Germinal center (tissue), 1 donor: ENCODE measurements around the gene CC2D2A.
A peak's percentile ranks its signal among the peaks of the same experiment; 100 is the strongest.

Experiments
- DNase-seq: peaks from one replicate; pipeline ENCODE4 v3.0.0; 2012; ENCODE audit warnings: mixed read lengths, low spot score

The CC2D2A gene

DNA sequence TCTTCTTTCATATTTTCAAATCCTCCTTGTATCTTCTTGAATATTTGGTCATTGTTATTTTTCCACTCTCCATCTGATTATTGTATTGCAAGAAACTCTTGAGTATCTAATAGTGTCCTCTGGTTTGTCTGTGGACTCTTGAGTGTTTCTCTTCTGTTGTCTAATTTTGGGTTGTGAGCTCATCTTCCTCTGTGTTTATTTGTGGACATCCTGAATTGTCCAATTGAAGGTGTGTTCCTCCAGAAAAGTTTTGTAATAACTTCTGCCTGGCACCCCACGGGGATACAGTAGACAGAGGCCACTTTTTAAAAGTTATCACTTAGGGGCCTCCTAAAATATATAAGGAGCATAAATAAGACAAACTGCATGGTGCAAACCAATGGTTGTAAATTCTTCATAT, 3.1 kb upstream of the CC2D2A start:
- no peak for DNase-seq

DNA sequence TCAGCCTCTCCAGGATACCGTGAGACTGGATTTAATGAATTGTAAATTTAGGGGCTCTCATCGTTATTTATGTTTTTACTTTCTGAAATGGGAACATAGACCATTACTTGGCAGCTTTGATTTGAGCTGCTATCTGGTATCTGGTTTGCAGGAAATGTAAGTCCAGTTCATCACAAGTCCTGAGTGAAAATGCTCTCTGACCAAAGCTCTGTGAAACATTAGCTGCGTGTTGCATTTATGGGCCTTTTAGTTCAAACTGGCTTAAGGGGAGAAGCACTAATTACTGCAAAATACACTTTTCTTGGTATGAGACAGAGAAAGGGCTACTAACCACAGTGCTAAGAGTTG, 420 bp downstream of the CC2D2A start:
- DNase-seq, result no peak

DNA sequence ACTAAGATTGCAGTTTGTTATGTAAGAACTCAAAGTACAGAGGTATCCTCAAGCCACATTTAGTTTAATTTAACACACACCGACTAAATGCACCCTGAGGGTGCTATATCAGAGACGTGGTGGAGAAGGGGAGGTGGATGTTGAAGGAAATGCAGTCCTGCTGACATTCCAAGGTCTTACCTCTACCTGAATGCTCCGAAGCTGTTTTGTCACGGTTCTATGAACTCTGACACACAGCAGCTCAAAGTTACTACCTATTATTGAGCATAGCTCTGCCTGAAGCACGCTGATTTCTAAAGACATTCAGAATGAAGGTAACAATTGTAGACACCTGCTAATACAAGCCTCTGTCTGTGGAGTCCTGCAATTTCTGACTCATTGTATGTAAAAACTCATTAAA, 6.7 kb downstream of the CC2D2A start:
- DNase-seq, result no peak

DNA sequence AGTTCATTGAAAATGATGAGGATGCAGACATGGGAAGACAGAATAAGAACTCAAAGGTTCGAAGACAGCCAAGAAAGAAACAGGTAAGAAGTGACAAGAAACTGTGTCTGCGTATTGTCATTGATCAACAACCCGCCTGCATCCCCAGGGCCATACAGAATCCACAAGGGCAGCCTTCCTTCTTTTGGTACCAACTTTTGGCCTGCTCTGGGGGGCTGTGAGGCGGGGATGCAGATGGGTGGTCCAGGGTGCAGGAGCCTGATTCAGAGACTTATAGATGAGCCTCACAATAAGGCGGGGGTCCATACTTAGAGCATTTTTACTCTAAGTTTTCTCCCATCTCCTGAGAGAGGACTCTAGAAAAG, 9.0 kb downstream of the CC2D2A start:
- DNase-seq, result no peak

DNA sequence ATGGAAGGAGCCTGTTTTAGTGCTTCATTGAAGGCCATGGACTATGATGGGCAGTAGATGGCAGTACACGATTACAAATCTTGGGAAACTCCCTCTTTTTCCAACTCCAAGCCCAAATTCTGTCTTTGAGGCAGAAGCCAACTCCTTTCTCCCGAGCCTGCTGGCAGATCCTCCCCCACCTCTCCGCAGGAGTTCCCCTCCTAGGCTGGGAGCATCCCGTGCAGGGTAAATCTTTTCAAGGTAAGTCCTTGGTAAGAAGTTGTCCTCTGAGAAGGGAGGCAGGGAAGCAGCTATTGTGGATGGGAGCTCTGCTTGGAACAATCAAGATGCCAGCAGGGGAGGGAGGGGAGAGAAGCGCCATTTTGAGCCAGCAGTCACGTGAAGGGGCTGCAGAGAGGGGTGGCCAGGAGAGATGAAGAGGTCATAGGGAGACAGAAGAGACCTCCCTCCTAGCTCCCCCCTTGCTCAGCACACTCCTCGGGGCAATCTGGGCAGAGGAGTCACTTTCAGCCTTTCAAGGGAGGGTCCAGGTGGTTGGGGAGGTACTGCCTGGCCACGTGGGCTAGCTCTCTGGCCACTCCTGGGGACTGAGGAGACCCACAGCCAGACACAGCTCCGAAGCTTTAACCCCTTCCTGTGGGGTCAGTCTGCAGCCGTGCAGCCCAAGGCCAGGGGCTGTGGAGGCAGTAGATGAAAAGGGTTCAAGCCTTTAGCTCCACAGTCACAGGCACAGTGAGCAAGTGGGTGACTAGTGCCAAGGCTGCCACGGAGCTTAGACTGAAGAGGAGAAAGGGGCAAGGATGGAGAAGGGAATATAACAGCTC, 9.6 kb downstream of the CC2D2A start:
- DNase-seq, result peak; percentile 14

DNA sequence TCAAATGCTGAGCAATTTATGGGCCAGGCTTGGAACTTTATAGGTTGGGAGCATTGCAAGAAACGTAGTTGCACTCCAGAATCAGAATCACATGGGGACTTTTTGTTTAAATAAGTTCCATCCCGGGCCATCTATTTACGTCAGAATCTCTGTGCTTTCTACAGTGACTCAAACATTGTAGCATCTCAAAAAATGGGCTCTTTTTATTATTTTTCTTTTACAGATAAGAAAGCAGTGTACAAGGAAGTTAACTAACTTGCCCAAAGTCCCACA, 10.2 kb downstream of the CC2D2A start:
- DNase-seq, result no peak

DNA sequence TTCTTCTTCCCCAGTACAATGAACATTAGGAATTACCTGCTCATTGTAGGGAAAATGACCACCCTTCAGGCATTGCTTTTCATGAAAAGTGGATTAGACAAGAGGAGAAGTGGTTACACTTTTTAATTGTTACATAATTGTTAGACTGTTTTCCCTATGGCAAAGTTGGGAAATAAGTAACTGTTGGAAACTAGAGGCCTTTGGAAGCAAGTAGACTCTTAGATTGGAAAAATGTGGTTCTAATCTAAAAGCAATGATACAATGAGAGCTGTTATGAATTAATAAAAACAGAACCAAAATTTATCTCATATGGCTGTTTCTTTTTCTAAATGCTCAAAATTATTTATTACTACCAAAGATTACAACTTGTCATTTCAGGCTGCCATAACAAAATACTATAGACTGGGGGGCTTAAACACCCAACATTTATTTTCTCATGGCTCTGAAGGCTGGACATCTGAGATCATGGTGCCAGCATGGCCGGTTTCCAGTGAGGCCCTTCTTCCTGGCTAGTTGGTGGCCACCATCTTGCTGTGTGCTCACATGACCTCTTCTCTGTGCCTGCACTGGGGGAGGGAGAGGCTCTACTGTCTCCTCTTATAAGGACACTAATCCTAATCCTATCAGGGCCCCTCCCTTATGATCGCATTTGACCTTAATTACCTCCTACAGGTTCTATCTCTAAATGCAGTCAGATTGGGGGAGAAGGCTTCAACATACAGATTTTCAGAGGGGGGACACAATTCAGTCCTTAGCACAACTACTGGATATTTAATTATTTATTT, 12.5 kb downstream of the CC2D2A start:
- no peak for DNase-seq

DNA sequence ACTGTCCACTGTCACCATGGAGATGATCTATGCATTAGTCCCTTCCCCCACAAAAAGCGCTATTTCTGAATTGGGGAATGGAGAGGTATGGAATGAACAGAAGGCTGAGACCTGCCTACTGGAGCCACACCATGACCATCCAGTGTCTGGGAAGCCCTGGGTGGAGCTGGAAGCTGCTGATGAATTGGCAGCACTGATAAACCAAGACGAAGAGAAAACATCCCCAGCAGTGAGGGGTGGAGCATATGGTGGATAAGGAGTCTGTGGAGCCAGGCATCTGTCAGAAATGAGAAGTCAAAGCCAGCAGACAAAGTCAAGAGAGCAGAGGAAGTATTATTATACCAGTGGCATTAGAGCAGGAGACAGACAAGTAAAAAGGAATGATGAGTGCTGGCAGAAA, 13.2 kb downstream of the CC2D2A start:
- DNase-seq, result no peak

DNA sequence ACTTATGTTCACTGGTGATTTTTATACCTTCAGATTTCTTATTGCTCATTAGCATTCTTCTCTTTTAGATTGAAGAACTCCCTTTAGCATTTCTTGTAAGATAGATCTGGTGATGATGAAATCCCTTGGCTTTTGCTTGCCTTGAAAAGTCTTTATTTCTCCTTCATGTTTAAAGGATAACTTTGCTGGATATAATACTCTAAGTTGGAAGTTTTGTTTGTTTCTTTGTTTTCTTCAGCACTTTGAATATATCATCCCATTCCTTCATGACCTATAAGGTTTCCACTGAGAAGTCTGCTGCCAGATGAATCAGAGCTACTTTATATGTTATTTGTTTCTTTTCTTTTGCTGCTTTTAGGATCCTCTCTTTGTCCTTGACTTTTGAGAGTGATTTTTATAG, 18.5 kb downstream of the CC2D2A start:
- no peak for DNase-seq

DNA sequence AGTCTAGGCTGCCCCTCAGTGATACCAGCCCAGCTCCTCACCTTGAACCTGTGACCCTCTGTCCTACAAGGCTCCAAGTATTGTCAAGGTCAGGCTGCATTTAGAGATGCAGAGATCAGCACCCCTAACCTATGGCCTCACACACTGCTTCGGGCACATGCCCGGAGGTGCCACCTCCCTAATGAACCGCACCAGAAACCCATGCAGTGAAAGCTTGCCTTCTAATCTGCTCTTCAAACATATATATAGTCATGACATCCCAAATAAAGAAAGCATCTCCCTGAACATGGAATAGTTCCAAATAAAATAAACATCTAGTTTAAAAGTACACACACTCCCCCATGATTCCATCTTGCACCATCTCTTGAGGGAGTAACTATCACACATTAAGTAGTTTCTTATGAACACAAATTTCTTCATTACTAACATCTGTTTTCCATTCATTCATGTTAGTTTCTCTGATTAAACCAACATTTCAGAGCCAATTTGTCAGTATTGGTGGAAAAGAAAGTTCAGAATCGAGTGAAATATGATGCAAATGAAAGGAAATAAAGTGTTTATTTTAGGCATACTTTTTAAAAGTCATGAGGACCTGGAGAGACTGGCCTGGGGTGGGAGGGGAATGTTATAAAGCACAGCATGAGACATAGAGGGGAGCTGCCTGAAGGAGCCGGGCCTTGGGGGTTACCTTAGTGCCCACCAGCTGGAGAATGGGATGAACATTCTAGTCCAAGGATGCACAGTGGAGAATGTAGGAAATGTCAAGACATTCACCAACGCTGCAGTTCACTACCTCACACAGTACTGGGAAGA, 19.2 kb downstream of the CC2D2A start:
- no peak for DNase-seq

DNA sequence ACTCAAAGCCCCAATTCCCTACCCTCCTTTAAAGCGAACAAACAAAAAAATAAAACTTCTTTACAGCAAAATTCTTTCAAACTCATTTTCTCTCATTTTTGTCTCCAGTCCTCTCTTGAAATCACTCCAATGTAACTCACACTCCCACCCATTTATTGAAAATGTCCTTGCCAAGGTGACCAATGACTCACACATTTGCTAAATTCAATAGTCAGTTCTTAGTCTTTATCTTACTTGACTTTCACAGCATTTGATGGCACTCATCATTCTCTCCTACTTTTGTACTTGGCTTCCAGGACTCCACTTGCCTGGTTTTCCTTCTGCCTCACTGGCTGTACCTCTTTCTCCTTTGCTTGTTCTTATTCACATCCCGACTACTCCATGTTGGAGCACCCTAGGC, 19.9 kb downstream of the CC2D2A start:
- DNase-seq, result no peak

DNA sequence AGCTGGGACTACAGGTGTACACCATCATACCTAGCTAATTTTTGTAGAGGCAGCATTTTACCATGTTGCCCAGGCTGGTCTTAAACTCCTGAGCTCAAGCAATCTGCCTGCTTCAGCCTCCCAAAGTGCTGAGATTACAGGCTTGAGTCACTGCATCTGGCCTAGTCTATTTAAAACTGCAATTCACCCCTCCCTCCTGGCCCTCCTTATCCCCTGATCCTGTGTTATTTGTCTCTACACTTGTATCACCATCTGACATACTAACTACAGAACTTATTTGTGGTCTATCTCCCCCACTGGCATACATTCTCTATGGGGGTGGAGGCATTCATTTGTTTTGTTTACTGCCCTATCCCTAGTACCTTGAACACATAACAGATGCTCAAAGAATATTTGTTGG, 23.7 kb downstream of the CC2D2A start:
- no peak for DNase-seq

DNA sequence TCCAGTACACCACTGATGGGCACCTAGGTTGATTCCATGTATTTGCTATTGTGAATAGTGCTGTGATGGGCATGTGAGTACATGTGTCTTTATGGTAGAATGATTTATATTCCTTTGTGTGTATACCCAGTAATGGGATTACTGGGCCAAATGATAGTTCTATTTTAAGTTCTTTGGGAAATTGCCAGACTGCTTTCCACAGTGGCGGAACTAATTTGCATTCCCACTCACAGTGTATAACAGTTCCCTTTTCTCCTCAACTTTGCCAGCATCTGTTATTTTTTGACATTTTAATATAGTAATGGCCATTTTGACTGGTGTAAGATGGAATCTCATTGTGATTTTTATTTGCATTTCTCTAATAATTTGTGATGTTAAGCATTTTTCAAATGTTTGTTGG, 25.9 kb downstream of the CC2D2A start:
- no peak for DNase-seq

DNA sequence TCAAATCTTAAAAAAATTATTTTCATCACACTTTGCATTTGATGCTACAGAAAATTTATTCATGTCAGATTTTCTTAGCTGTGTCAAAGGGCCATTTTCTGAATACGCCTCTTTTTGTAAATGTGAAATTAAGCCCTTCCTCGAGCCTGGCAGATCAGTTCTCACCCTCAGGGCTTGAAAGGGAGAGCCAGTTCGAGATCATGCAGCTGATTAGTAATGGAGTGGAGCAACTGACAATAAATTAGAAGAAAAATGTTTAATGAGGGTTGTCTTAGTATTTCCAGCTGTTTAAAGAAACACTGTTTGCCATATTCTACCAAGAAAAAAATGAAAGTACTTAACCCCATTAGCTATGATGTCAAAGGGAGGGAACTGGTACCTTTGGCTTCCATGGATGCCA, 28.7 kb downstream of the CC2D2A start:
- DNase-seq, result no peak

DNA sequence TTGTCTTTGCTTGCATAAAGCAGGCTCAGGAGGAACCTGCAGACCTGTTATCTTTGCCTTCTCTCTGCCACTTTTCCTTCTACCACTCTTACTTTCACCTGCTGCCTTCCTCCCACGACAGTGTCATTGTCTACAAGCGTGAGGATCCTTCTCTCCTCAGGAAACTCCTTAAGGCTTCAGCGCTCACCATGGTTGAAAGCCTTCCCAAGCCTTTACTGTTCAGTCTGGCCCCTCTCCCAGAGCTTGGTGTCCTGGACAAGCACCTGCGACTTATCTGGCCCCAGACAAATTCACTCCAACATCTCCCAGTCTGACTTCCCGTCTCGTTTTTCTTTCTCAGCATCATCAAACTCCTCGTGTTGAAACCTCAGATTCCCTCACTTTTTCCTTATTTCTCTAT, 31.0 kb downstream of the CC2D2A start:
- DNase-seq, result no peak

DNA sequence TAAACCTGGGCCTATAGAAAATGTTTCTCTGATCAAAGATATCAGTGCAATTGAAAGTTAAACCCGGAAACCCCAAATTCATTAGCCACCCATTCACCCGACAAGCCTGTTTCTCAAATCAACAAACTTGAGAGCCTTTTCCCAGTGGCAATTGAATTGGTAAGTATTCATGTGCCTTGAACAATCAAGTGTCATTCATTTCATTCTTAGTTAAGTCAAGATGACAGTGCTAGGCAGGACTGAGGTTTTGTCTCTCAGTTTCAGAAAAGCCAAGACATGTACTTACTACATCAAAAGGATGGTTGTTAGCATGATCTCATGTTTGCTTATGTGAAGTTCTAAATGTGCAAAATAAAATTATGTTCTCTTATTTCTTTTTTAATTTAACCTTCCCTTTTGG, 32.3 kb downstream of the CC2D2A start:
- no peak for DNase-seq

DNA sequence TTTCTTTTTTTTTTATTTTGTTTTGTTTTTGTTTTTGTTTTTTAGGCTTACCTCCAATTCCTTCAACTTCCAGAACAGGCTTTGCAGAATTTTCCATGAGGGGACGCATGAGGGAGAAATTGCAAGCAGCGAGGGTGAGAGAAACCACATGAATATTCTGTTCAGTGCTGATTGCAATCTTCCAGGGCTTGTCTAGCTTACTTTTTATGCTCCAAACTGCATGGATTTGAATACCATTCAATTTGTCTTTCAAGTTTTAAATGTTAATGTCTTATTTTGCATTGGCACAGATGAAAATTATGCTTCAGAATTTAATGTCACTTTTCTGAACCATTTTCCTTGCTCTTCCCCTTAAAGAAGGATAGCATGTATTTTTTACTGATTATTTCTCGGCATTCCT, 32.7 kb downstream of the CC2D2A start:
- DNase-seq, result no peak

DNA sequence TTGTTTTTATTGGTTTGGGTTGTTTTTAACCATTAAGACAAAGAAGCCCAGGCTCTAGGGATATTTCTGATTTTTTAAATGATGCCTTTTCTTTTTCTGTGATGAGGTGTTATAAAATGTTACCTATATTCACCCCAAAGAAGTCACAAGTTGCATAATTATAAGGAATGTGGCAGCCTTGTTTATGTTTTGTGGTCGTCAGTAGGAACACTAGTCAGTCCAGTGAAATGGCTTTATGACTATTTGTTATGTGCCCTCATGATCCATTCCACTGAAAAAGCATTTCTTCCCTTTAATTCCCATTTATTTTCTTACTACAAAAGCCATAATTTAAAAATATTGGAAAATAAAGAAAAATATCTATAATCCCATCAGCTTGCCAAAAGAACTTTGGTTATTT, 34.4 kb downstream of the CC2D2A start:
- no peak for DNase-seq

DNA sequence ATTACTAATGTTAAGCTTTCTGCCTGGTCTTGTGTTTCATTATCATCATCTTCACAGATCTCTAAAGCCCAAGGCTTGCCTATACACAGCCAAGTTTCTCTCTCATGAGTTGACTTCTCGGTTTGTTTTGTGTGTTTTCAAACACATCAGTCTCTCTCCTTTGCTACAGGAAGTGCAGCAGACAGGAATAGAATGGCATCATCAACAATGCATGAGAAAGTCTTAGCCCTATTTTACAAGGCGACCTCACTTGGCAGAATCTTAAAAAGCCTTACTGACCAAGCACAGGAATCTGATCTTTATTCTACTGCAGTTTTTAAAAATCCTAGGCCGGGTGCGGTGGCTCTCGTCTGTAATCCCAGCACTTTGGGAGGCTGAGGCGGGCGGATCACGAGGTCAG, 36.8 kb downstream of the CC2D2A start:
- no peak for DNase-seq

DNA sequence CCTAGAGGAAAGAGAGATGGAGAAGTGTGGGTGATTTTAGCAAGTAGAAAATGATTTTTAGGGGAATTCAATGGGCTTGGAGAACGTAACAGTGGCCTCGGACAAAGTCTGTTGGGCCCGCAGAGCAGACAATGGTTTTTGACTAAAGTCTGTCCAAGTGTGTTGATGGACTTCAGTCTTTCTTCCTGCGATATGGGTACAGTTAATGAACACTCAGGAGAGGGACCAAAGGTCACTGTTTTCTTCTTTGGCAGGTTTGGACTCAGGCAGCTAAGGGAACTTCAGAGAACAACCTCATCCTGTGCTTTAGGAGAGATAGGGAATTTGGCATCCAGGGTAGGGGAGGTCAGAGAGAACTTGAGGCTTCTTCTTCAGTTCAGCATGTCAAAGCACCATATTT, 38.0 kb downstream of the CC2D2A start:
- no peak for DNase-seq

DNA sequence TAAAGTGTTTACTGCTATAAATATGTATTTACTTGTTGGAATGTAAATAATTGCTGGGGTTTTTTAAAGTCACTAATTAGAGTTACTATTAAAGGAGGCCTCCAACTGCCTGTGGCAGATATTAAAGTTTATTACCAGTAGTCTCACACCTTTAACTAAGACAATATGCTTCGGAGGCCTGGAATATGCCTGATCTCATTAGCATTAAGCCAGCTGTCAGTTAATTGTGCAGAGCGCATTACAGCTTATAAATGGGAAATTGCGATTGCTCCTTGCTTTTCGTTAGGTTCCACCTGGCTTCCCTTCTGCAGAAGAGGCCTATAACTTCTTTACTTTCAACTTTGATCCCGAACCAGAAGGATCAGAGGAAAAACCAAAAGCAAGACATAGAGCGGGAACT, 41.3 kb downstream of the CC2D2A start:
- DNase-seq, result no peak

DNA sequence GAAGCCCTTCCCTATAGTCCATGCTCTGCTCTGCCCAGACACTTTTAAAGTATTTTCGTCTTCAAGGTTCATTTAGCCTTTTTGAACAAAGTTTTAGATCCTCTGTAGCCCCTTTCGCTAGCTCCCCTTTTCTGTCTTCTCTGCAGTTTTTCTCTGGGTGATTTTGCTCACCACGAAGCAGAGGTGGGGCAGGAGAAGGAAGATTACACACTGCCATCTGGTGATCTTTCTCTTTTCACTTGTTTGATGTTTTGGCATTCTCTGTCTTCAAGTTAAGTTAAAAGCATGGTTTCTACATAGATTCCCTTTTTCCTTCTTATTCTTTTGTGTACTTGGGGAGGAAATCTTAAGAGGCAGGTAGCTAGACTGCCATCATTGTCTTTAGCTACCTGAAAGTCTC, 43.9 kb downstream of the CC2D2A start:
- DNase-seq, result no peak

DNA sequence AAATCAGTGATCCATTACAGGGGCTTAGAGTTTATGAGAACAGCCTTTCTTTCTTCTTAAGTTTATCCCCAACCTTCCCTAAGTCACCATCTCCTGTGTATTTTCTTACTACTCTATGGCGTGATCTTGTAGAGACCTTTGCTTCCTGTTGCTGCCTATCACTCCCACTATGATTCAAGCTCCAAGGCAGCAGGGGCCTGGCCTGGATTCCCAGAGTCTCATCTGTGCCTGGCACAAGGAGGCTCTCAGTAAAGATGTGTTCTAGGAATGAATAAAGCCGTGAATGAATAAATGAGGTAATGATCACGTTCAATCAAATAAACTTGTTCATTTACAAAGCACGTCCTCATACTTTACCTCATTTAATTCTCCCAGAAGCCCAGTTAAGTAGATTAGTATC, 45.4 kb downstream of the CC2D2A start:
- no peak for DNase-seq
